ENCODE results near the gene SPACA7.

The SPACA7 gene

GRCh38 chr13:112346899-112347229 is 29.3 kb upstream of the SPACA7 start:
- Histone ChIP-seq H3K4me1 (ENCODE audit: control insufficient read depth in 1 of 2, insufficient read depth in 2 of 2, low read length in 2 of 2) (no peaks in the 10 kb centered on the region), H2AK5ac (ENCODE audit: low read length) (no peak overlapping the region), H3K79me1 (ENCODE audit: low read length) (no peaks in the 10 kb centered on the region), H3K27ac (ENCODE audit: low read depth, low read length) (no peak overlapping the region), H3K27me3 (ENCODE audit: insufficient read depth, low read length) (no peaks in the 10 kb centered on the region), H3K9me3 (ENCODE audit: insufficient read depth, low read depth, low read length) (no peaks in the 10 kb centered on the region), H3K14ac (ENCODE audit: low read length) (no peak overlapping the region), H3K9ac (ENCODE audit: low read length) (no peak overlapping the region), H2AFZ (ENCODE audit: insufficient read depth, low read length, poor library complexity) (no peak overlapping the region), H4K12ac (ENCODE audit: low read depth, low read length) (no peak overlapping the region), H3K23ac (ENCODE audit: low read length) (no peak overlapping the region), H3K4me2 (ENCODE audit: low read length) (no peak overlapping the region), H3K4me3 (ENCODE audit: low read depth, low read length) (no peak overlapping the region), H2BK120ac (ENCODE audit: insufficient read depth, low read length, poor library complexity) (no peak overlapping the region), H4K91ac (ENCODE audit: low read depth, low read length) (no peak overlapping the region), H3K36me3 (ENCODE audit: control insufficient read depth in 1 of 2, insufficient read depth in 2 of 2, low read length in 2 of 2) (no peaks in the 10 kb centered on the region), H3K4ac (ENCODE audit: low read depth, low read length) (no peak overlapping the region), H4K8ac (ENCODE audit: low read depth, low read length) (no peak overlapping the region), H3K18ac (ENCODE audit: low read length) (no peak overlapping the region), H3K79me2 (ENCODE audit: control insufficient read depth, insufficient read depth, low read length, poor library complexity) (no peaks in the 10 kb centered on the region), H2BK5ac (ENCODE audit: low read depth, low read length, poor library complexity) (no peak overlapping the region), H2BK12ac (ENCODE audit: low read length) (no peak overlapping the region)
- no peak for DNase-seq
- WGBS (ENCODE audit: extremely low coverage, insufficient coverage, insufficient read length), result no CpG with 5 or more reads among the region's 9 CpGs

DNA sequence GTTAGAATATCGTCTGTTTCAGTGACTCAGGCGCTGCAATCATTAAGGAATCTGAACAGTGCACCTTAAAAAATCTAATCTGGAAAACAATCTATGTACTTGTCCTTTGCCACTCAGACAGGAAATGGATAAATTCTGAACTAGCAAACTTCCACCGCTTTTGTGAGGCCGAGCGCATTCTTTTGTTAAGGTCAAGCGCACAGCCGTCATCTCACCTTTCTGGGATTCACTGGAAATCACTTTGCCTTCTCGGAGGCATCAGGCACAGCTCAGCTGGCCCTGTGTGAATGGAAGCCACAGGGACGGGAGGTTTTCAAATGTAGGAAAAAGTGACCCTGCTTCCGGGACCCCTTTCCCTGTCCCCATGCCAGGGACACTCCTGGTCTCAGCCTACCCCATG is 28.2 kb upstream of the SPACA7 start:
- no CpG with 5 or more reads among the region's 10 CpGs for WGBS (ENCODE audit: extremely low coverage, insufficient coverage, insufficient read length)
- H3K23ac ChIP-seq (ENCODE audit: low read length), result no peak overlapping the region

GRCh38 chr13:112348642-112349345 is 27.4 kb upstream of the SPACA7 start:
- Histone ChIP-seq H2BK120ac (ENCODE audit: insufficient read depth, low read length, poor library complexity) (no peak overlapping the region), H4K8ac (ENCODE audit: low read depth, low read length) (no peak overlapping the region), H2AK5ac (ENCODE audit: low read length) (no peak overlapping the region), H3K79me2 (ENCODE audit: control insufficient read depth, insufficient read depth, low read length, poor library complexity) (no peaks in the 10 kb centered on the region), H3K27ac (ENCODE audit: low read depth, low read length) (no peak overlapping the region), H3K9me3 (ENCODE audit: insufficient read depth, low read depth, low read length) (no peaks in the 10 kb centered on the region), H3K9ac (ENCODE audit: low read length) (no peak overlapping the region), H4K91ac (ENCODE audit: low read depth, low read length) (no peak overlapping the region), H3K4me2 (ENCODE audit: low read length) (no peak overlapping the region), H3K23ac (ENCODE audit: low read length) (no peak overlapping the region), H3K27me3 (ENCODE audit: insufficient read depth, low read length) (no peaks in the 10 kb centered on the region), H3K4me1 (ENCODE audit: control insufficient read depth in 1 of 2, insufficient read depth in 2 of 2, low read length in 2 of 2) (no peaks in the 10 kb centered on the region), H3K4ac (ENCODE audit: low read depth, low read length) (no peak overlapping the region), H3K4me3 (ENCODE audit: low read depth, low read length) (no peak overlapping the region), H2AFZ (ENCODE audit: insufficient read depth, low read length, poor library complexity) (no peak overlapping the region), H3K14ac (ENCODE audit: low read length) (no peak overlapping the region), H2BK12ac (ENCODE audit: low read length) (no peak overlapping the region), H3K18ac (ENCODE audit: low read length) (no peak overlapping the region), H4K12ac (ENCODE audit: low read depth, low read length) (no peak overlapping the region), H2BK5ac (ENCODE audit: low read depth, low read length, poor library complexity) (no peak overlapping the region), H3K79me1 (ENCODE audit: low read length) (no peaks in the 10 kb centered on the region), H3K36me3 (ENCODE audit: control insufficient read depth in 1 of 2, insufficient read depth in 2 of 2, low read length in 2 of 2) (no peaks in the 10 kb centered on the region)
- DNase-seq, result no peak
- no CpG with 5 or more reads among the region's 12 CpGs for WGBS (ENCODE audit: extremely low coverage, insufficient coverage, insufficient read length)

More for the DNA sequence above, 28.2 kb upstream of the SPACA7 start:
- Histone ChIP-seq H3K27me3 (ENCODE audit: insufficient read depth, low read length) (no peaks in the 10 kb centered on the region), H3K79me2 (ENCODE audit: control insufficient read depth, insufficient read depth, low read length, poor library complexity) (no peaks in the 10 kb centered on the region), H3K9me3 (ENCODE audit: insufficient read depth, low read depth, low read length) (no peaks in the 10 kb centered on the region), H2AFZ (ENCODE audit: insufficient read depth, low read length, poor library complexity) (no peak overlapping the region), H3K27ac (ENCODE audit: low read depth, low read length) (no peak overlapping the region), H2BK12ac (ENCODE audit: low read length) (no peak overlapping the region), H4K12ac (ENCODE audit: low read depth, low read length) (no peak overlapping the region), H4K8ac (ENCODE audit: low read depth, low read length) (no peak overlapping the region), H3K4me1 (ENCODE audit: control insufficient read depth in 1 of 2, insufficient read depth in 2 of 2, low read length in 2 of 2) (no peaks in the 10 kb centered on the region), H2BK5ac (ENCODE audit: low read depth, low read length, poor library complexity) (no peak overlapping the region), H3K79me1 (ENCODE audit: low read length) (no peaks in the 10 kb centered on the region), H3K4ac (ENCODE audit: low read depth, low read length) (no peak overlapping the region), H2BK120ac (ENCODE audit: insufficient read depth, low read length, poor library complexity) (no peak overlapping the region), H3K14ac (ENCODE audit: low read length) (no peak overlapping the region), H3K4me2 (ENCODE audit: low read length) (no peak overlapping the region), H4K91ac (ENCODE audit: low read depth, low read length) (no peak overlapping the region), H3K9ac (ENCODE audit: low read length) (no peak overlapping the region), H3K4me3 (ENCODE audit: low read depth, low read length) (no peak overlapping the region), H2AK5ac (ENCODE audit: low read length) (no peak overlapping the region), H3K18ac (ENCODE audit: low read length) (no peak overlapping the region), H3K36me3 (ENCODE audit: control insufficient read depth in 1 of 2, insufficient read depth in 2 of 2, low read length in 2 of 2) (no peaks in the 10 kb centered on the region)
- DNase-seq, result no peak

DNA sequence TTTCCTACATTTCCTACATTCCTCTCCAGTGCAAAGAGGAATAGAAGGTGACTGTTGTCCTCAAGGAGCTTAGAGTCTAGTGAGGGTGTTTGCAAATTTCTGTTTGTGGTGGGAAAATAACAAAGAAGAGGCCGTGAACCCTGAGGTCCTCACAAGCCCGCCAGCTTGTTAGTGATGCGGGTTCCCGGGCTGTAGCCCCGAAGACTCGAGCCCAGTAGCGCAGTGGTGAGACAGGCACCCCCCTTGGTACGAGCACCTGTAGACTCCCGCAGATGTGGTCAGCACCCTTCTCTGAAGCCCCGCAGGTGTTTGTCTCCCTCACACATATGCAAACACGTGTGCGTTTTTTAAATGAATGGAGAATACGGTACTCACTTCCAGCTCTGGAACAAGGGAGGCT is 26.5 kb upstream of the SPACA7 start:
- no peak overlapping the region for H4K8ac ChIP-seq (ENCODE audit: low read depth, low read length)
- no peak overlapping the region for H4K91ac ChIP-seq (ENCODE audit: low read depth, low read length)
- H3K4me2 ChIP-seq (ENCODE audit: low read length), result no peak overlapping the region
- H3K79me1 ChIP-seq (ENCODE audit: low read length), result no peaks in the 10 kb centered on the region
- no peak overlapping the region for H3K23ac ChIP-seq (ENCODE audit: low read length)
- H3K27ac ChIP-seq (ENCODE audit: low read depth, low read length), result no peak overlapping the region
- H3K9me3 ChIP-seq (ENCODE audit: insufficient read depth, low read depth, low read length), result no peaks in the 10 kb centered on the region
- no peaks in the 10 kb centered on the region for H3K36me3 ChIP-seq (ENCODE audit: control insufficient read depth in 1 of 2, insufficient read depth in 2 of 2, low read length in 2 of 2)
- no peak overlapping the region for H3K4me3 ChIP-seq (ENCODE audit: low read depth, low read length)
- WGBS (ENCODE audit: extremely low coverage, insufficient coverage, insufficient read length), result no CpG with 5 or more reads among the region's 13 CpGs
- H2AFZ ChIP-seq (ENCODE audit: insufficient read depth, low read length, poor library complexity), result no peak overlapping the region
- no peak overlapping the region for H2AK5ac ChIP-seq (ENCODE audit: low read length)
- H3K27me3 ChIP-seq (ENCODE audit: insufficient read depth, low read length), result no peaks in the 10 kb centered on the region
- no peak overlapping the region for H2BK5ac ChIP-seq (ENCODE audit: low read depth, low read length, poor library complexity)
- no peak for DNase-seq
- no peaks in the 10 kb centered on the region for H3K79me2 ChIP-seq (ENCODE audit: control insufficient read depth, insufficient read depth, low read length, poor library complexity)
- no peak overlapping the region for H2BK120ac ChIP-seq (ENCODE audit: insufficient read depth, low read length, poor library complexity)
- H3K4me1 ChIP-seq (ENCODE audit: control insufficient read depth in 1 of 2, insufficient read depth in 2 of 2, low read length in 2 of 2), result no peaks in the 10 kb centered on the region
- no peak overlapping the region for H3K9ac ChIP-seq (ENCODE audit: low read length)
- H4K12ac ChIP-seq (ENCODE audit: low read depth, low read length), result no peak overlapping the region
- no peak overlapping the region for H3K18ac ChIP-seq (ENCODE audit: low read length)
- no peak overlapping the region for H3K14ac ChIP-seq (ENCODE audit: low read length)
- no peak overlapping the region for H2BK12ac ChIP-seq (ENCODE audit: low read length)
- no peak overlapping the region for H3K4ac ChIP-seq (ENCODE audit: low read depth, low read length)

Data from trophoblast cell (in vitro differentiated cells and primary cell).